Endodermal cell (in vitro differentiated cells): ENCODE results near the gene MTHFD2. TPM values are rescaled to one million over a fixed set of nuclear protein-coding genes. Genes with fewer than 3 reads are reported as not detected.

ENCODE experiments used
- DNase-seq: peaks from one replicate; pipeline ENCODE4 v3.0.0-alpha.2; 2017
- H3K27ac ChIP-seq: 2 replicates; pipeline ENCODE4 v1.5.1; 2013; ENCODE audit warnings: mild to moderate bottlenecking, low read depth, low read length, moderate library complexity
- H3K27me3 ChIP-seq: 2 replicates; pipeline ENCODE4 v1.6.1; 2013; ENCODE audit warnings: mild to moderate bottlenecking, low read length, moderate library complexity; ENCODE audit not compliant: insufficient read depth, control insufficient read depth, poor library complexity, severe bottlenecking
- H3K36me3 ChIP-seq: 2 replicates; pipeline ENCODE4 v1.7.0; 2013; ENCODE audit warnings: mild to moderate bottlenecking, low read length, moderate library complexity; ENCODE audit not compliant: control insufficient read depth, insufficient read depth
- H3K4me1 ChIP-seq: one replicate; pipeline ENCODE4 v1.7.0; 2013; ENCODE audit warnings: low read length; ENCODE audit not compliant: control insufficient read depth, insufficient read depth
- H3K4me3 ChIP-seq: 2 replicates; pipeline ENCODE4 v1.5.1; 2013; ENCODE audit warnings: mild to moderate bottlenecking, low read length, moderate library complexity
- H3K9ac ChIP-seq: 2 replicates; pipeline ENCODE4 v1.6.1; 2013; ENCODE audit warnings: mild to moderate bottlenecking, low read length, moderate library complexity; ENCODE audit not compliant: poor library complexity, severe bottlenecking; ENCODE audit errors: extremely low read depth
- H3K9me3 ChIP-seq: 2 replicates; pipeline ENCODE4 v1.6.1; 2013; ENCODE audit warnings: mild to moderate bottlenecking, low read length, moderate library complexity; ENCODE audit not compliant: control insufficient read depth
- H3K27ac Mint-ChIP-seq: 2 replicates; pipeline ENCODE4 v1.8.0; 2020; ENCODE audit warnings: mixed read lengths
- H3K27me3 Mint-ChIP-seq: 2 replicates; pipeline ENCODE4 v1.8.0; 2021; ENCODE audit warnings: mild to moderate bottlenecking, mixed read lengths; ENCODE audit not compliant: insufficient read depth
- H3K36me3 Mint-ChIP-seq: 2 replicates; pipeline ENCODE4 v1.8.0; 2020; ENCODE audit warnings: low read depth, mixed read lengths
- H3K4me1 Mint-ChIP-seq: 2 replicates; pipeline ENCODE4 v1.8.0; 2020; ENCODE audit warnings: mixed read lengths
- H3K4me3 Mint-ChIP-seq: 2 replicates; pipeline ENCODE4 v1.8.0; 2020; ENCODE audit warnings: mild to moderate bottlenecking, moderate library complexity, mixed read lengths
- H3K9me3 Mint-ChIP-seq: 2 replicates; pipeline ENCODE4 v1.8.0; 2020; ENCODE audit warnings: mild to moderate bottlenecking, mixed read lengths
- WGBS, 2 experiments: methylation state at CpG; one replicate each; pipeline versions ENCODE4 v1.1.5 to v1.1.7; 2013; ENCODE audit warnings: missing lambda C conversion rate in 2 of 2, mixed read lengths in 1 of 2; ENCODE audit not compliant: insufficient coverage in 1 of 2, insufficient read length in 1 of 2; 5-methylcytosine and 5-hydroxymethylcytosine counted together
- total RNA-seq, 2 donors: library from RNA; stranded (reverse); fragmentation: NEBNext Ultra II Directional in 1 of 2; extraction: Animal tissue kit (Norgen Biotek cat#: 25700) in 1 of 2; gene quantifications; 2 replicates in 1 of 2; 3 replicates in 1 of 2; pipeline ENCODE4 v1.2.1, GENCODE V29; 2021
- TF ChIP-seq, protein P1 (sequence below): fragments of 200-600 bp; sonication (generic); conservative IDR thresholded peaks from 2 replicates; pipeline ENCODE4 v1.5.0; 2021; ENCODE audit warnings: antibody characterized with exemption, mild to moderate bottlenecking

The MTHFD2 gene
- total RNA-seq, 2 donors from 2014 or later, result 77.4 to 84.5 TPM

DNA sequence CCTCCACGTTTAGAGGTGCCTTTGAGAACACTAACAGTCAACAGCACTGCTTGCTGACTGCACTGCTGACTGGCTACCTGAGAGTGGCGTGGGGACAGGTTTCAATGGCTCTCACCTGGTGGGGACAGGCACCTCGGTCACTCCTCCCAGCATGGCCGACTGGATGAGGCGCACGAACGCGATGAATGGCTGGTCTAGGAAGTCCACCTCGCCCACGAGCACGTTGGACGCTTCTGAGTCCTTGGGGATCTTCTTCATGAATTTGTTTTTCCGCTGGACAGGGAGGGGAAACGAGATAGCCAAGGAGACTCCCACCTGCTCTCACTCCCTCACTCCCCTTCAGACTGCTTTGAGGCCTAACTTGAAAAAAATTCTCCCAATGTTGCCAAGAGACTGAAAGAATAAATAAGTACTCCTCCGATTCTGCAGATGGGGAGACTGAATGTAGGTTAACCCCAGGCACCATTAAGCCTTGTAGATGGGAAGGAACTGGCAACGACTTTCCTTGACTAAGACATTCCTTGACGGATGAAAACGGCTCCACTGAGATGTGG is 57.3 kb downstream of the MTHFD2 start:
- no peak for DNase-seq
- no peak overlapping the region for H3K27ac Mint-ChIP-seq
- TF ChIP-seq, protein P1, sequence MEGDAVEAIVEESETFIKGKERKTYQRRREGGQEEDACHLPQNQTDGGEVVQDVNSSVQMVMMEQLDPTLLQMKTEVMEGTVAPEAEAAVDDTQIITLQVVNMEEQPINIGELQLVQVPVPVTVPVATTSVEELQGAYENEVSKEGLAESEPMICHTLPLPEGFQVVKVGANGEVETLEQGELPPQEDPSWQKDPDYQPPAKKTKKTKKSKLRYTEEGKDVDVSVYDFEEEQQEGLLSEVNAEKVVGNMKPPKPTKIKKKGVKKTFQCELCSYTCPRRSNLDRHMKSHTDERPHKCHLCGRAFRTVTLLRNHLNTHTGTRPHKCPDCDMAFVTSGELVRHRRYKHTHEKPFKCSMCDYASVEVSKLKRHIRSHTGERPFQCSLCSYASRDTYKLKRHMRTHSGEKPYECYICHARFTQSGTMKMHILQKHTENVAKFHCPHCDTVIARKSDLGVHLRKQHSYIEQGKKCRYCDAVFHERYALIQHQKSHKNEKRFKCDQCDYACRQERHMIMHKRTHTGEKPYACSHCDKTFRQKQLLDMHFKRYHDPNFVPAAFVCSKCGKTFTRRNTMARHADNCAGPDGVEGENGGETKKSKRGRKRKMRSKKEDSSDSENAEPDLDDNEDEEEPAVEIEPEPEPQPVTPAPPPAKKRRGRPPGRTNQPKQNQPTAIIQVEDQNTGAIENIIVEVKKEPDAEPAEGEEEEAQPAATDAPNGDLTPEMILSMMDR, result no peak

DNA sequence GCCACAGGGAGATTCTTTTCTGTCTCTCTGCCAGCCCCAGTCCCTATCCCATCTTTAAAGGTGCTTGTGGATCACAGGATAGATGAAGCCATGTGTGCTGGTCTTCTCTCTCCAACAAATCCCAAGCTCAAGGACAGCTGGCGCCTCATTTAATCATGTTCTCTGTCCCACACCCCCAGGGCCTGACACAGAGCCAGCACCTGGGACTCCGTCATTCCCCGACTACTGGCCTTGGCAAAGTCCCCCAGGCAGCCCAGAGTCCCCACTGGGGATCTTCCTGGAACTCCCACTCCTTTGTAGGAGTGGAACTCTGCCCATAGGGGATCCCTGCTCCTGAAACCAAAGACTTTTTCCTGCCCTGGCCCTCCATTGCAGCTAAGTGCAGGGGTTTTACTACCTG is 60.8 kb downstream of the MTHFD2 start:
- Histone ChIP-seq H3K9ac (no peak overlapping the region), H3K9me3 (no peaks in the 10 kb centered on the region), H3K27me3 (no peaks in the 10 kb centered on the region), H3K27ac (no peak overlapping the region), H3K4me3 (no peak overlapping the region), H3K4me1 (no peaks in the 10 kb centered on the region), H3K36me3 (no peaks in the 10 kb centered on the region)
- peaks cover 18% of the 10 kb centered on the region for H3K4me1 Mint-ChIP-seq
- H3K27me3 Mint-ChIP-seq, result peaks cover 2% of the 10 kb centered on the region
- TF ChIP-seq, protein P1, result no peak
- H3K27ac Mint-ChIP-seq, result no peak overlapping the region
- no peak overlapping the region for H3K4me3 Mint-ChIP-seq
- WGBS, 2 experiments, result 94 to 100% methylated on average over 2 to 3 of the region's 3 CpGs
- no peak for DNase-seq
- H3K36me3 Mint-ChIP-seq, result no peaks in the 10 kb centered on the region
- no peaks in the 10 kb centered on the region for H3K9me3 Mint-ChIP-seq

More for the DNA sequence above, 57.3 kb downstream of the MTHFD2 start:
- Histone ChIP-seq H3K27ac (no peak overlapping the region), H3K4me1 (no peaks in the 10 kb centered on the region), H3K36me3 (no peaks in the 10 kb centered on the region), H3K9ac (no peak overlapping the region), H3K9me3 (no peaks in the 10 kb centered on the region), H3K4me3 (no peak overlapping the region), H3K27me3 (no peaks in the 10 kb centered on the region)
- peaks cover 6% of the 10 kb centered on the region for H3K4me1 Mint-ChIP-seq
- no peaks in the 10 kb centered on the region for H3K9me3 Mint-ChIP-seq
- 92 to 95% methylated on average over 11 to 18 of the region's 18 CpGs for WGBS, 2 experiments
- no peak overlapping the region for H3K4me3 Mint-ChIP-seq
- H3K36me3 Mint-ChIP-seq, result no peaks in the 10 kb centered on the region
- H3K27me3 Mint-ChIP-seq, result peaks cover 2% of the 10 kb centered on the region

DNA sequence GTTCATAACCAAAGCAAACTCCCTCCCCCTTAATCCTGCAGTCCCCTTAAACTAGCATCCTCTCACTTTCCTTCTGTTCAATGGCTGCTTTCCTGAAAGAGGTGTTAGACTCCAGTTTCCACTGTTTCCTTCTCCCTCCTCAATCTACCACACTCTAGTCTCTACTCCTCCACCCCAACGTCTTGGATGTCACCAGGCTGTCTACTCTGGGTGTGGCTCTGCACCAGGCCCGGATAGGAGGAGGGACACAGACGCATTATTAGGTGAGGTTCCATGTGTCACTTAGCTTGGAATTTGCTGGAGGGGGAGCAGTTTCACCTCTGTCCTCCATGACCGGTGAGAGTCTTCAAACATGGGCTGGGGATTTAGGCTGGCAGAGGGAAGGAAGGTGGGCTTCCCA is 61.3 kb downstream of the MTHFD2 start:
- Histone ChIP-seq H3K27ac (no peak overlapping the region), H3K4me1 (no peaks in the 10 kb centered on the region), H3K4me3 (no peak overlapping the region), H3K36me3 (no peaks in the 10 kb centered on the region), H3K27me3 (no peaks in the 10 kb centered on the region), H3K9ac (no peak overlapping the region), H3K9me3 (no peaks in the 10 kb centered on the region)
- no peaks in the 10 kb centered on the region for H3K9me3 Mint-ChIP-seq
- H3K4me3 Mint-ChIP-seq, result no peak overlapping the region
- 94 to 100% methylated on average over 2 to 4 of the region's 4 CpGs for WGBS, 2 experiments
- H3K27me3 Mint-ChIP-seq, result peaks cover 2% of the 10 kb centered on the region
- TF ChIP-seq, protein P1, result no peak
- no peaks in the 10 kb centered on the region for H3K36me3 Mint-ChIP-seq
- DNase-seq, result no peak
- peaks cover 18% of the 10 kb centered on the region for H3K4me1 Mint-ChIP-seq
- H3K27ac Mint-ChIP-seq, result no peak overlapping the region
